Cortex of kidney (tissue), 1 donor: ENCODE results near the gene GGT6.
"Not testable (repeated sequence)": the region's sequence is repeated elsewhere in the genome, so short reads cannot be mapped to it uniquely, and the experiment has no call there.

Source experiments
- DNase-seq: peaks from one replicate; lab custom pipeline; 2025; lab: John Stamatoyannopoulos, UW

Gene GGT6

DNA sequence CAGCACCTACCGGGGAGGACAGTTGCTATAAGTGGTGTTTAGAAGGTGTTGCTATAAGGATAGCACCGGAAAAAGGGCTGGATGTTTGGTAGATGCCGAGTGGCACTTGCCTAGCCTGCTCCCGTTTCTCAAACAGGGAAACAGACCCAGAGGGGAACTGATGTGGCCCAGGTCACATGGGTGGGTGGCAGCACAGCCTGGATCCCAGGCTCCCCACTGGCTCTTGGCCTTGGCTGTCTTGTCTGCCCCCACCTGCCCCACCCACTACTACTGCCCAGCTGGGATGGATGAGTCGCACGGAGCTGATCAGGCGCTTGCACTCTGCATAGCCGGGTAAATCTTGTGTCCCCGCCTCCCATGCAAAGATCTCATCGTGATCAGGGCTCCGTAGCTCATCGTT lies 31.2 kb upstream of the GGT6 start:
- DNase-seq, result no peak

DNA sequence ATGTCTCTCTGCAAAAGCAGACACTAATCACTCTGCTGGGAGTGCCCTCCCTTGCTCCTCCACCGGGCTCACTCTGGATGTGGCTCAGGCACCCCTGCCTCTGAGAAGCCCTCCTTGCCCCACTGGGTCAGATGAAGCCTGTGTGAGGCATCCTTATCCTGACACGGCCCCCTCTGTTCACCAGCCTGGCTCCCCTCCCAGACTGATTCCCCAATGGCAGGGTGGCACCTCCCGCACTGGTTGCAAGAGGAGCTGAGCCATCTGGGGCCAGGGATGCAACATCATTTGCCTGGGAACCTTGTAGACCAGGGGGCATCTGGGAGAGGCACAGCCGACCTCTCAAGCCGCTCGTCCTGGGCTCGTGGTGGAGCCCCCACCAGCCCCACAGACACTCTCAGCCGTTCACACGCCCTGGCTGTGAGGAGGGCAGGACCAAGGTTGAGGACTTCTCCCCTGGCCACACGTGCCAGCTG lies 30.6 kb upstream of the GGT6 start:
- no peak for DNase-seq

DNA sequence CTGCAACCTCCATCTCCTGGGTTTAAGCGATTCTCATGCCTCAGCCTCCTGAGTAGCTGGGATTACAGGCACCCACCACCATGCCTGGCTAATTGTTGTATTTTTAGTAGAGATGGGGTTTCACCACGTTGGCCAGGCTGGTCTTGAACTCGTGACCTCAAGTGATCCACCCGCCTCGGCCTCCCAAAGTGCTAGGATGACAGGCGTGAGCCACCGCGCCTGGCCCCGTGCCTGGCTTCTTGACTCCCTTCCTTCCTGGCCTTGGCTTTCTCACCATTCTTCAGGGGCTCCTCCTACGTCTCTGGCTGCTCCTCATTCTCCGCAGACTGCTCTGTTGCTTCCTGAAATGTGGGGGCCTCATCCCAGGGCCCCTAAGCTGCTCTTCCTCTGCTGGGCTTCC lies 29.7 kb upstream of the GGT6 start:
- not testable (repeated sequence) for DNase-seq

DNA sequence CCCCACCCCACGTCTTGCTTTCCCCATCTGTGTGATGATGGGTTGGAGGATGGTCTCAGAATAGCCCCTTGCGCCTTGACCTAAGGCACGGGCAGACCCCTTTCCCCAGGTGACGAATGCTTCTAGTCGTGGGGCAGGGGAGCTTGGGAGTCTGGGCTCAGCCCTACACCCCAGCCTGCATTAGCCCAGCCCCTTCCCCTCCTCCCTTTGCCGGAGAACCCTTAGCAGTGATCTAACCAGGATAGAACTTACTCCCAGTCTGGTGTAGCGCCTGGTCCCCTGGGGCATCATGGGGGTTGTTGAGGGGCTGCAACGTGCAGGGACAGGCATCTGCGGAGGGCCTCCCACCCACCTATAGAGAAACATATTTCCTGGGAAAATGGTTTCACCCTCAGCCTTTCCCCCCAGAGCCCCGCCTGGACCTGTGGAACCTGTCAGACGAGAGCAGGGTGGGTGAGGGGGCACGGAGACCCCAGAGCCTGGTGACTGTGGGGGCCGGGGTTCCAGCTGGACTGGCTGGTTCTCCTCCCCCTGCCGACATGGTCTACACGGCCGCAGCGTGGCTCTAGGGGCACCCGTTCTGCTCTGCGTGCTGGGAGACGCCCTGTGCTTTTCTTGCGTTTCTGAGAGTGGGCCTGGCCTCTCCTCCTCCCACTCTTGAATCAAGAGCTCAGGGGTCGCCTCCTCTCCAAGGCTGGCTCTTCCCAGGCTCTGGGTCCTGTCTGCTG lies 28.7 kb upstream of the GGT6 start:
- DNase-seq, result no peak

DNA sequence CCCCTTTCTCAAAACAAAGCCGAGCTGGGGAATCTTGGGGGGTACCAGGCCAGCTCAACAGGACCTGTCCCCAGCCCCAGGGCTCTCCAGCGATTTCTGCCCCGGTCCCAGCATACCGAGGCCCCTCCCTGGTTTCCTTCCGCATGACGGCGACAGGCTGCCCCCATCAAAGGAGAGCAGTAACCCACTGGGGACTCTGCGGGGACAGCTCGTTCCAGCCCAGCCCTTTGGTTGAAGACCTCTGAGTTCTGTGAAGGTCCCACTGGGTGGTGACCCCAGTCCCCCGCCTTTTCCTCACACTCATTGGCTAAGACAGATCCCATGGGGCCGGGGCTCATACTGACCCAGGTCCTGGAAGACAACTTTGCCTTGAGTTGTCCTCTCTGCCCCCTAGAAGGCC lies 28.0 kb upstream of the GGT6 start:
- no peak for DNase-seq

DNA sequence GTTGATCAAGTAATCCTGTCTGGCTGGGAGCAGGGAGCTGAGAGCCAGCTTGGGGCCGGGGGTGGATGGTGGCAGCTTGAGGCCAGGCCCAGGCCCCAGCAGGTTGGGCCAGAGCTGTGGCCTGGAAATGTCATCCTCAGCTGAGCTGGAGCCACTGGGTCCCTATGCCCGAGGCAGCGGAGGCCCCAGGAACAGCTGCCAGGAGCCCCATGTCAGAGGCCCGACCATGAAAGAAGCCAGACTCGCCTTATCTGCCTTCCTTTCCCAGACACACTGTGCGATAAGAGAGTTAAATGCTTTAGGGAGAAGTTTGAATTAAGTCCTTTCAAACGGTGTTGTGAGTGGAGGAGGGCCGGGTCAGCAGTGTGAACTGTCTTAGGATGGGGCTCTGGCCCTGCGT lies 27.4 kb upstream of the GGT6 start:
- DNase-seq, result no peak

DNA sequence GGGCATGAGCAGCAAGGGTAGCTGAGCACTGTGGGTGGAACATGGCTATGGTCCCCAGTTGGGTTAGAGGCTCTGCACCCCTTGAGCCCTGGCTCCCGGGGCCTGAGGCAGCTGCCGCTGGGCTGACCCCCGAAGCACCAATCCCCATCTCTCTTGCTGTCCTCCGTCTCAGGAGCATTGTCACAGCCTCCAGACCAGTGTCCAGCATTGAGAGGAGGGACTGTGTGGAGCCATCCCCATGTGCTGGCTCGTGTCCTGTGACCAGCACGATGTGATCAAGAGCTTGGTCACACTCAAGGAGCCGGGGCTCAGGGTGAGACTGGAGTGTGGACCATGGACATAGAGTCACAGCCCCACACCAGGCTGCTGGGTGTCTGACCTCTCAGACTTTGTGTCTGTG lies 26.8 kb upstream of the GGT6 start:
- no peak for DNase-seq

DNA sequence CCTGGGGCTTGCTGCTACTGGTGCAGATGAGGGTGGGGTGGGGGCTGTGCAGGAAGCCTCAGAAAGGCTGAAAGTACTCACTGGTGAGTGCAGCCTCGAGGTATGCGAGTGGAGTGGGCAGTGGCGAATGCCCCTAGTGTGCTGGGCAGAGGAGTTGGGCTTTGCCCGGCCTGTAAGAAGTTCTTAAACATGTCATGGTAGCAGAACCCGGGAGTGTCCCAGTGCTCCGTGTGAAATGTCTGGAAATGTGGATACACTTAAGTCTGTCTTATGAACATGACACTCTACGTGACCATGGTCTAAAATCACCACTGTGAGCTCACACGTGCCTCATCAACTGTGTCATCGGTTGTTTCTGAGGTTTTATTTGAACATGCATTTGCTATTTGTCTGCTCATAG lies 25.7 kb upstream of the GGT6 start:
- DNase-seq, result no peak

DNA sequence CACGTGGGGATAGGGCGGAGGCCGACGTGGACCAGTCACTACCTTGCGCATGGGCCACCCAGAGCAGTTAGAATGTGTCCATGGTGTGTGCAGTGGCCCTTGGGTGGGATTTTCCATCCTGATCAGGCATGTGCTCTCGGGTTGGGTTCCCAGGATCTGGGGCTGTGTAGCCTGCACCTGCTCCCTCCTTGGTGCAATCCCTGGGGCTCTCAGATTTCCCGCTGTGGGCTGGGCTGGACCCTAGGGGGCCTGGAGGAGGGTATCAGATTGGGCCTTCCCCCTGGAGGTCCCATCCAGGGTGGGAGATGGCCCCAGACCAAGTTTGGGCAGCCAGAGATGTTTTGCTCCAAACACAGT lies 25.2 kb upstream of the GGT6 start:
- no peak for DNase-seq

DNA sequence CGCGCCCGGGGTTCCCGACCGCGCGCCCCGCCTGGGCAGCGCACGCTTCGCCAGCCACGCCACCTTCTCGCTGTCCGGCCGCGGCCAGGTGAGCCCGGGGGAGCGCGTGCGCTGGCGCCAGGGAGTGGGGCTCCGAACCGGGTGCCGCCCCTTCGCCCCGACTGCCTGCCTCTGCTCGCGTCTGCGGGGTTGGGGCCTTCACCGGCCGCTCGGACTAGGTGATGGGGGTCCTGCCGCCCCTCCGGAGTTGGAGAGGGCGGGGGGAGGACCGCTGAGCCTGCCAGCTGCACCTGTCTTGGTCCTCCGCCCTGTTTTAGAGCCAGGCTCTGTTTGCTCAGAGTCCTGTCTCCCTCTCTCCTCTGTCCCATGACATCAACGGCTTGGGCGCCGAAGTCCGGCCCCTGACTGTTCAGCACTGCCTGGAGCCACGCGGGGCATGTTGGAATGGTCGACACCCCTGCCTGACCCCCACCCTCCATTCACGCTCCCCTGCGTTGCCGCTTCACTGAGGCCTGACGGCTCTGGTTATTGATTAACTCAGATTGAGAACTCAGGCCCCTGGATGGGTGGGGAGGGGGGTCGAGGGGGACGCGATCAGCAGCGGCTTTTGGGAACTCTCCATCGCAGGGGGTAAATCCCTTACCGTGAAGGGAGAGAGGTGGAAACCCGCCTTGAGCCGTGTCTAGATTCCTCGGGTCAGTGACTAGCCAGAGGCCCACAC lies 24.7 kb upstream of the GGT6 start:
- DNase-seq, result no peak

DNA sequence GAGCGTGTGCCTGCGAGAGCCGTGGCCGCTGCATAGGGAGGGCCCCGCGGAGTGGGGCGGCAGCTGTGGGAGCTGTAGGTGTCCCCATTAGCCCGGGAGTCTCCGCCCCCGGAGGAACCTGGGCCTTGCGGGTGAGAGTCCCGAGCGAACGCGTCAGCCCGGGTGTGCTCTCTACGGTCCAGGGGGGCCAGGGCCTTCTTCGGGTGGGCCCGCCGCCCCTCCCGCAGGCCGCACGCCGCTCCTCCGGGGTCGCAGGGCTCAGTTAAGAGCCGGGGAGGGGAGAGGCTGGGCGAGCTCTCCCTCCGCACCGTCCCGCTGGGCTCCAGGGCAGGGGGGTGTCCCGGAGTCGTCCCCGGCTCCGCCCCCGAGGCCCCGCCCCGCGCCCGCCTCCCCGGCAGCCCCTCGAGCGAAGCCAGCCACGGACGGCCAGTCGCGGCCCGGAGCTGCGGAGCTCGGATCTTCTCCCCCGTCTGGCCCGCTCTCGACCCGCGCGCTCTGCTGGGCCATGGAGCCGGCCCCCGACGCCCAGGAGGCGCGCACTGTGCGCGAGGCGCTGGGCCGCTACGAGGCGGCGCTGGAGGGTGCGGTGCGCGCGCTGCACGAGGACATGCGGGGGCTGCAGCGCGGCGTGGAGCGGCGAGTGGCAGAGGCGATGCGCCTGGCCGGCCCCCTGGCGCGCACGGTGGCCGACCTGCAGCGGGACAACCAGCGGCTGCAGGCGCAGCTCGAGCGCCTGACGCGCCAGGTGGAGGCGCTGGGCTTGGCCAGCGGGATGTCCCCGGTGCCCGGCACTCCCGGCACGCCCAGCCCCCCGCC lies 23.9 kb upstream of the GGT6 start, which contains the start of gene SMTNL2:
Gene SMTNL2 (plus strand): TSS at position 429 of the 816 bp plus-strand sequence. CDS start 77 bp downstream, at position 506.
- no peak for DNase-seq

DNA sequence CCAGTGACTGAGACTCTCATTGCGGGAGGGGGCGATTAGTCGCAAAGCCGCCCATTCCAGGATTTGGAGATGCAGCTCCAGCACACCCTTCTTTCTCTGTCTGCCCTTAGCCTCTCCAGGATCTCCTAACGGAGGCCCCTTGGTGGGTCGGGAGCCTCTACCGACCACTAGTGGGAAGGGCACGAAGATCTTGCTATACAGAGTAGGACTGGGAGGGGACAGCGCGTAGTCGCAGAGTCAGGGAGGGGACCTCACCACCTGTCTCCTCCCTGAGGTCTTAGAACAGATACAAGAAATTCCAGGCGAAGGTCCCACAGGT lies 23.4 kb upstream of the GGT6 start:
- no peak for DNase-seq

DNA sequence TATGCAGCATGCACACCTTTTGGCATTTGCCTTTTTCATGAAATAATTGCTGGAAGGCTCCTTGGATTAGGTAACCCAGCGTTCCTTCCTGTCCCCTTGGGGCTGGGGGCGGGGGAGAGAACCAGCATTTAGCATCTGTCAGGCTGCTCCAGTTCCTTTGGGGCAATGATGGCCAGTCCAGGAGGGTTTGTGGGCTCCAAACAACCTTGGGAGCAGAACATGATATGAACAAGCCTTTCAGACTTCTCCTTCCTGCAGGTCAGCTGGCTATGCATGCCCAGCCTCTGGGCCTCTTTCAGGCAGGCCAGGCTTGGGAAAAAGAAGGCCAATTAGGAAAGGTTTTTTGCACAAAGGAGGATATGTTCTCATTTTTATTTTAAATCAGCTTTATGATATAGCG lies 22.8 kb upstream of the GGT6 start:
- no peak for DNase-seq

DNA sequence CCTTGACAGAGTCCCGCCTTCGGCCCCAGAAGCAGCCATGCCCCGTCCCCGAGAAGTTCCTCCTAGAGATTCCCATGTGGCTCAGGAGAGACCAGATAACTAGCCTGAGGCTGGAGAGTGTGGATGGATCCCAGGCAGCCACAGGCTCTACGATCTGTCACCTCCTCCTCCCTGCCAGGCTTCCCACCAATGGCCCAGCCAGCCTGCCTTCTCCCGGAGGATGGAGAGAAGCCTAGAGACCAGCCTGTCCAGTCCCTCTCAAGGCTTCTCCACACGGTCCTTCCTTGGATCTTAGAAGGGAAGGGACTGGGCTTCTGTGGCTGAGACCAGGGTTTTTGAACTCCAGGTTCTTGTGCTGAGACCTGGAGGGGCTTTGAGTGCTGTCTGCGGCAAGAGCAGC lies 22.3 kb upstream of the GGT6 start:
- DNase-seq, result no peak

DNA sequence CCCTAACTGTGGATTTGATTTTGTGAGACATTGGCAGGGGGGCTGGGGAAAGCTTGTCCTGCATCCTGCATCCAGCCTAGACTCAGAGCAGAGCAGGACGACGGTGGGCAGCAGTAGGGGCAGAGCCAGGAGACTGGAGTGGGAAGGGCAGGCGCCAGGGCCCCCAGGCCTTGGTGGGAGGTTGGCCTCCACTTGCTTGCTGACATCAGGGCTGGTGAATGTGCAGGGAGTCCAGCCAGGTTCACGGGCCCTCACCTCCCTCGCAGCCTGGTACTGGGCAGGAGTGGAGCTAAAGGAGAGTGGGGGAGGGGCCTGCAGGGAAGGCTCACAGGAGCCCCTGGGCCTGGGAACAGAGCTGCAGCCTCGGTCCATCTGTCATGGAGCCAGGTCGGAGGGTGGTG lies 21.7 kb upstream of the GGT6 start:
- no peak for DNase-seq

DNA sequence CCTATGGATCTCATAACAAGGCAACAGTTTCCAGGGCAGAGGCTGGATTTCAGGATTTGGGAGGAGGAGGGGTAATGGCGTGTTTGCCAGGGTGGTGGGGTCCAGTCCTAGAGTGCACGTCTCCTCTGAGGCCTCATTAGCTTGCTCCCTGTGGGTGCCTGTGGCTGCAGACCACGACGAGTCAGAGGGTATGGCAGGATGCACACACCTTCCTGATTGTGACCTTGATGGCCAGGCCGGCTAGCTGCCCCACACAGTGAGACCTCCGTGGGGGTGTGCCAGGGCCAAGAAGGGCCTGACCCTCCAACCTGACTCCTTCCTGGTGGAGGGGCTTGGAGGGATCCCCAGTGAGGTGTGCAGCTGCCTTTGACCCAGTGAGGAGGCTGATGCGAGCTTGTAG lies 19.9 kb upstream of the GGT6 start:
- no peak for DNase-seq

DNA sequence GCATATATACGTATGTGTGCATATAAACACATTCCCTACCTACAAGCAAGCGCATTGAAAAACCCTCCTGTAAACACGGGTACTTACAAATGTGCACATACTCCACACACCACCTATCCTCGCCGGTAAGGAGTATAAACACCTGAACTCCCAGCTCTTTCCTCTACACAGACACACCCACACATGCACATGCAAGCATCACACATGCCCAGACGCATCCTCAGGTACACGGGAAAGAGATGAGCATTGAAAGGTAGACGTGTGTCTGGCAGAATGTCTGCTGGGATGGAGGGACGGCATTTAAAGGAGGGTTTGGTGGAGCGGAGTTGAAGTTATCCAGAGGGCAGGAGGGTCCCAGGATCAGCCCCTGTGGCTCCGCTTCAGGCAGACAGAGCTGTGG lies 19.3 kb upstream of the GGT6 start:
- no peak for DNase-seq

DNA sequence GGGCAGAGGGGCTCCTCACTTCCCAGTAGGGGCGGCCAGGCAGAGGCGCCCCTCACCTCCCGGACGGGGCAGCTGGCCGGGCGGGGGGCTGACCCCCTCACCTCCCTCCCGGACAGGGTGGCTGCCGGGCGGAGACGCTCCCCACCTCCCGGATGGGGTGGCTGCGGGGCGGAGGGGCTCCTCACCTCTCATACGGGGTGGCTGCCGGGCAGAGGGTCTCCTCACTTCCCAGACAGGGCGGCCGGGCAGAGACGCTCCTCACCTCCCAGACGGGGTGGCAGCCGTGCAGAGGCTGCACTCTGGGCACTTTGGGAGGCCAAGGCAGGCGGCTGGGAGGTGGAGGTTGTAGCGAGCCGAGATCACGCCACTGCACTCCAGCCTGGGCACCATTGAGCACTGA lies 18.0 kb upstream of the GGT6 start:
- not testable (repeated sequence) for DNase-seq

DNA sequence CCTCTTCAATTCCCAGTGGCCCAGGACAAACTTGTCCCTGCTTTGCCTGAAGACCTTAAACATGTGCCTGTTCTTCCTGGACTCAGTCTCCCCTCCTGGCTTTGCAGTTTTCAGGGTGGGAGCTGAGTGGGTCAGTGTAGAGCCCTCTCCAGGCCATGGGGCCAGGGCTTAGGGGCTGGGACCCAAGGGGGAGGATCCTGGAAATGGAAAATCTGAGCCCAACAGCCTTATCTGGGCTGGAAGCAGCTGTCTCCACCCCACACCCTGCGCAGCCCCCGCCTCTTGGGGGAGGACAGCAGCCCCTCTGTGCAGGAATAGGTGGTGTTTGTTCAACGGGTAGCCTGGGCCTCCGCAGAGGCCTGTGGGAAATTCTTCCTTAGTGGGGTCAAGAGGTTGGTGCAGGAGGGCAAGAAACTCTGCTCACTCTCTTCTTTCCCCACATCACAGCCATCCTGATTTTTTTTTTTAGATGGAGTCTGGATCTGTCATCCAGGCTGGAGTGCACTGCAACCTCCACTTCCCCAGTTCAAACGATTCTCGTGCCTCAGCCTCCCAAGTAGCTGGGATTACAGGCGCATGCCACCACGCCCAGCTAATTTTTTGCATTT lies 17.1 kb upstream of the GGT6 start:
- no peak for DNase-seq

DNA sequence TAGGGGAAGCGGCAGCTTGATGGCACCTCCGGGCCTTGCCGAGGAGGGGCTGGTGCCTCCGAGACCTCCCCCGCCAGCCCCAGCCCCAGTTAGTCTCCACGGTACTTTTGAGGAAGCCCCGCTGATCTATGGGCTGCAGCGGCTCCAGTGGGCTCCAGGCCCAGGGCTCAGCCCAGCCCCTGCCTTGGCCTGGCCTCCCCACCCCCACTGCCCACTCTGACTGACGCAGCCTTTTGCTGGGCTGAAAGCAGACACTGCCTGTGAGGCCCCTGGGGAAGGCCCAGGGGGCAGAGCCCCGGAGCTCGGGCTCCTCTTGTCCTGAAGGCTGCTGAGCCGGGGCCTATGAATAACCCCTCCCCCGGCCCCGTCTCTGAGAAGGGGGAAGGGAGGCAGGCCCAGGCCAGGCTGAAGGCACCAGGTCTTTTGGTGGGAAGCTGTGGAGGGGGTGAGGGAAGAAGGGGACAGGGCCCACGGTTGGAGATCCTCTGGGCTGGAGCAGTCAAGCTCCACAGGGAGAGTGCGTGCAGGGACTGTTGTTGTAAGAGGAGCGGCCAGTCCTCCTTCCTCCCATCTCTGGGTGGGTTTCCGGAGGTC lies 16.4 kb upstream of the GGT6 start:
- DNase-seq, result no peak

DNA sequence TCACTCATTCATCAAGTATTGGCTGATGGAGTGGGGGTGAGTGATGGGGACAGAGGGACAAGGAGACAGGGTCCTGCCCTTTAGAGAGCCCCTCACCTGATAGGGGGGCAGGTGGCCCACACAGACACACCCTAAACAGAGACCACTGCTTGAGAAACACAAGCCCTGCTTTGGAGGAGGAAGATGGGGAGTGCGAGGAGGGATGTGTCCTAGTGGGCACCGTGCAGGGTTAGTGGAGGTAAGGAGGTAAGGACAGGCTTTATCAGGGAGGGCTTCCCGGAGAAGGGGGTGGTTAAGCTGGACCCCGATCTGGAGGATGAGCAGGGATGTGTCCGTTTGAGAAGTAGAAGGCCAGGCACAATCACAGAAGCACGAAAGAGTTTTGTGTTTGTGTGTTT lies 15.8 kb upstream of the GGT6 start:
- DNase-seq, result no peak

DNA sequence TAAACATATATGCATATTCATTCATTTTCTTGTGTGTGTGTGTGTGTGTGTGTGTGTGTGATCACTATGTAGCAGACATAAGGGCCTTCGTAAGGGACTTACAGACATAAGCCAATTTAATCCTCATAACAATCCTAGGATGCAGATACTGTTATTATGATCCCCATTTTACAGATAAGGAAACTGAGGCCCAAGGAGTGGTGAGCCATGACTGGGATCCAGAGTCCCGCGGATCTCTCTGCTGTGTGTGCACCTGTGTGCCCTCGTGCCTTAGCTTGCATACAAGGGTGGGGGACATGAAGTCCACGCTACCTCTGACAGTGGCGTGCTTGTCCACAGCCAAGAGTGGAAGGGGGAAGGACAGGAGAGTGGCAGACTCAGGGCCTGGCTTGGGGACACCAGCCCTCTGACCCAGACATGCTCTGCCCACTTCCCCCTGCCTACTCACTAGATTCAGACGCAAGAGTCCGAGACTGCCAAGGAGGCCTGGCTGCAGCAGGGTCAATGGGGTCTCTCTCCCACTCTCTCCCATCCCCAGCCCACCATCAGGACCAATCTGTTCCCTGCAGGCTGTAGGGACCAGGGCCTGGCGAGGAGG lies 14.2 kb upstream of the GGT6 start:
- no peak for DNase-seq
